Mammary epithelial cell (primary cell): ENCODE measurements around the gene CCDC169.

Experiments
- EZH2 ChIP-seq: IDR thresholded peaks from 2 replicates; pipeline ENCODE4 v1.6.1; 2012; ENCODE audit warnings: low read length, inconsistent platforms, borderline replicate concordance
- TF ChIP-seq, protein P1 (sequence below), 2 donors: IDR thresholded peaks in 1 of 2; conservative IDR thresholded peaks in 1 of 2; 2 replicates each; pipeline ENCODE4 v1.5.1; 2011 to 2012; ENCODE audit warnings: inconsistent platforms in 2 of 2, low read length in 2 of 2, mild to moderate bottlenecking in 2 of 2, control low read depth in 1 of 2, low read depth in 1 of 2; ENCODE audit not compliant: insufficient read depth in 1 of 2; ENCODE audit errors: extremely low read depth in 1 of 2

DNA sequence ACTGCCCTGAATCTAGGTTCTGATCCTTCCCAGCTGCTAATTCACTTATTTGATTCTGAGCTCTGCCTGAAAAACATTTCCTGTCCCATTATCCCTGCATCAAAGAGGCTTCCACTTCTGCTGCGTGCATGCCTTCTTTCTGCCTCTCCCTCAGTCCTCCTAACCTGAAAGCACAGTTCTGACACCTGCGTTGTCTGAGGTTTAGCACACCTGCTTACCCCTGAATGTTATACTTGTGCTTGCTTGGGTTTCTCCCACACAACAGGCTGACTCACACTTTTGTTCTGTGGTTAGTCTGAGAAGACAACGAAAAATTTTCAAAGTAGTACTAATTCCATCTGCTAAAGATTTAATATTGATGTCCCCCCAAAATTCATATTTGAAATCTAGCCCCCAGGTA lies 80.2 kb downstream of the CCDC169 start:
- TF ChIP-seq EZH2: no peak
- TF ChIP-seq, protein P1, sequence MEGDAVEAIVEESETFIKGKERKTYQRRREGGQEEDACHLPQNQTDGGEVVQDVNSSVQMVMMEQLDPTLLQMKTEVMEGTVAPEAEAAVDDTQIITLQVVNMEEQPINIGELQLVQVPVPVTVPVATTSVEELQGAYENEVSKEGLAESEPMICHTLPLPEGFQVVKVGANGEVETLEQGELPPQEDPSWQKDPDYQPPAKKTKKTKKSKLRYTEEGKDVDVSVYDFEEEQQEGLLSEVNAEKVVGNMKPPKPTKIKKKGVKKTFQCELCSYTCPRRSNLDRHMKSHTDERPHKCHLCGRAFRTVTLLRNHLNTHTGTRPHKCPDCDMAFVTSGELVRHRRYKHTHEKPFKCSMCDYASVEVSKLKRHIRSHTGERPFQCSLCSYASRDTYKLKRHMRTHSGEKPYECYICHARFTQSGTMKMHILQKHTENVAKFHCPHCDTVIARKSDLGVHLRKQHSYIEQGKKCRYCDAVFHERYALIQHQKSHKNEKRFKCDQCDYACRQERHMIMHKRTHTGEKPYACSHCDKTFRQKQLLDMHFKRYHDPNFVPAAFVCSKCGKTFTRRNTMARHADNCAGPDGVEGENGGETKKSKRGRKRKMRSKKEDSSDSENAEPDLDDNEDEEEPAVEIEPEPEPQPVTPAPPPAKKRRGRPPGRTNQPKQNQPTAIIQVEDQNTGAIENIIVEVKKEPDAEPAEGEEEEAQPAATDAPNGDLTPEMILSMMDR (conservative IDR thresholded peaks at IDR 0.05 in 1 of 2, IDR thresholded peaks at IDR 0.05 in 1 of 2; ENCODE audit: extremely low read depth in 1 of 2, insufficient read depth in 1 of 2, low read depth in 1 of 2, low read length in 2 of 2): no peak
